G401.6 (cell line): ENCODE data around the gene FXYD6.

Experiments used
- FAIRE-seq: peaks from 2 replicates; lab custom pipeline; 2012; peaks lifted over from hg19 to GRCh38; lab: Jason Lieb, UNC

FXYD6 gene

DNA sequence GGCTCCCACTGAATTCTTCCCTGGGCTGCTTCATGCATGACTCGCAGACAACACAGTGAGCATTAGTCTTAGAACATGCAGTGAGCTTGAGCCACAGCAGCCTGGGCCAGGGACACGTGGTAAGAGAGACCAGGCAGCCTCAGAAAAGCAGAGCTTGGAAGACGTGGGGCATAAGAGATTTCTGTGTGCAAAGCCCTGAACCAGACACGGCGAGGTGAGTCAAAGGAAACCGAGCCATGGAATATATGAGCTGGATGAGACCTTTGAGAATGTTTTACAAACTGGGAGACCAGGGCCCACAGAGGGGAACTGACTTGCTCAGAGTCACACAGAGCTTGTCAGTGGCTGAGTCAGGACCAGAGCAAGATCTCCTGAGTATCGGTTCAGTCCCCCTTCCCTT, 8.5 kb upstream of the FXYD6 start:
- FAIRE-seq = no peak

GRCh38 chr11:117883063-117883462, 6.6 kb upstream of the FXYD6 start:
- FAIRE-seq = no peak

GRCh38 chr11:117882311-117882905, 6.0 kb upstream of the FXYD6 start:
- no peak for FAIRE-seq

GRCh38 chr11:117881217-117881616, 4.8 kb upstream of the FXYD6 start:
- FAIRE-seq = no peak

DNA sequence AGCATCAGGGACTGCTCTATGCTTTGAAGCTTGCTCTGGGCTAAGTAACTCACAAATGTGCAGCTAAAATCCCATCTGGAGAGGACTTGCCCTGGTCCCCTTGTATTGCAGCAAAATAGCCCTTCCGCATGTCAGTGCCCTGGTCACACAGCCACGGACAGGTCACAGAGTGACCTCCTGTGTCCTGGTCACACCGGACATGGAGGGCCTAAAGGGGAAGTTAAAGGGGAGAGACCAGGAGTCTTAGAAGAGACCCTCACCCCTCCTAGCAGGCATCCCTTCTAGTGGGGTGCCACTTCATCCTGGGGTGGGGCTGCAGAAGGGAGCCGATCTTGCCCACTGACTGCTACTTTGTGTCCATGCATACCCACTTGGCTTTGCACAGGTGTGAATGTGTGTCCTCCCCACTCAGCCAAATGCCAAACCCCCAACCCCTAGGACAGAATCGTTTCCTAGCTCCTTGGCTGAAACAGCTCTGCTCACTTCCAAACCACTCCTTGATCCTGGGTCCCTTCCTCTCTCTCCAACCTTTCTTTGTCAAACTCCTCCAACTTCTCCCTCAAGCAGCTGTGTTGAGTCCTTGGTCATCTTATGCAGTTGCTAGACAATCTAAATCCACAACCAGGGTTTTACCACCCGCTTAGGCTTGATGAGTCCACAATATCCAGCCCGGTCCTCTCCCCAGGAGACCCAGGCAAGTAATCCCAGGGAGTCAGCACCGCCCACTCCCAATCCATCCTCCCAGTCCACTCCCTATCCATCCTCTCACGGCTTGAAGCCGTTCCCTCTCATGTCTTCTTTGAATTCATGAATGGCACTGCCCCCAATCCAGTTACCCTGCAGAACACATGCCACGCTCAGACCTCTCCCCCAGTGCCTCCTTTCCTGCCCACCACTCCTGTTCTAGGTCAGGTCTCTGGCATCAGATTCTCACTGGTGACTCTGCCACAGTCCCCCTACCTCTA, 3.3 kb upstream of the FXYD6 start:
- FAIRE-seq = no peak

DNA sequence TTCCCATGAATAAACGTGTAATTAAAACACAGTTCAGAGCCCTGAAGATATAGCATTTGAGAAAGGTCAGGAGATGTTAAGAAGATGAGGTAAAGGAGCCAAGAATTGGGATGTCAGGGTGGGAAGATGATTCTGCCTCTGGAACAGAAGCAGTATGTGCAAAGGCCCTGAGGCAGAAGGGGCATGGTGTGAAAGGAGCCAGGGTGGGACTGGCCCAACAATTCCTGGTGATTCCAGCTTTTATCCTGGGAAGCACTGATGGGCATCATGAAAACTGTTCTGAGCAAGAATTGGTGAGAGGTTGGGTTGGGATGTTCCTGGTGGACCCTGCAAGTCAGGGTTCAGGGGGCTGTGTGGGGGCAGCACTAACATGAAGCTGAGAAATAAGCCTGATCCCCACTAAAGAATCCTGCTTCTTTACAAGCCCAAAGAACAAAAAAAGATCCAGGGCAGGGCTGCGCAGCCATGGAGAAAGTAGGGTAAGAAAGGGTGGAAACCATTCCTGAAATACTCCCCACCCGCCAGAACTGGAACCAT, 2.5 kb upstream of the FXYD6 start:
- no peak for FAIRE-seq

DNA sequence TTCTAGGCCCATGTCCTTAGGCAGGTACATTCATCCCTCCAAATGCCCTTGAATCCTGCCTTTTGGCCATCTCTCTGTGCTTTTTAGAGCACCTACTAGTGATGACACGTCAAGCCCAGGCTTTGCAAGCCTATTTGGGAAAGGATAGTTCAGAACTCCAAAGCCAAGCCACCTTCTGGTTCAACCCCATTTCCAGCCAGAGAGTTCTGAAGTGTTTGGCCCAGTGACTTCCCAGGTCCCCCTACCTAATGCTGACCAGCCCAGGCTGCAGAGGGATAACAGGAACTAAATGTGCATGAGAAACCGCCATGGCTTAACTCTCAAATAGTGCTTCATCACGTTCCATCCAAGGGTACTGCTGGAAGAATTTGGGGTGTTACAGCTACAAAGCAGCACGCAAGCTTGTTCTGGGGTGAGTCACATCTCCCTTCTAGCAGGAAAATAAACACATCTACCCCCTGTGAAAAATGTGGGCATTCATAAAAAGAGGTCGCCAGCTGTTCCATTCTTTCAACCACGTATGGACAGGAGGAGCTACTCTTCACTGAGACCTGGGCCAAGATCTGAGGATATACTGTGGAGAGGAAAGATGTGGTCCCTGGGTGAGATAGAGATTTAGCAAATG, 2.0 kb upstream of the FXYD6 start:
- FAIRE-seq = no peak

DNA sequence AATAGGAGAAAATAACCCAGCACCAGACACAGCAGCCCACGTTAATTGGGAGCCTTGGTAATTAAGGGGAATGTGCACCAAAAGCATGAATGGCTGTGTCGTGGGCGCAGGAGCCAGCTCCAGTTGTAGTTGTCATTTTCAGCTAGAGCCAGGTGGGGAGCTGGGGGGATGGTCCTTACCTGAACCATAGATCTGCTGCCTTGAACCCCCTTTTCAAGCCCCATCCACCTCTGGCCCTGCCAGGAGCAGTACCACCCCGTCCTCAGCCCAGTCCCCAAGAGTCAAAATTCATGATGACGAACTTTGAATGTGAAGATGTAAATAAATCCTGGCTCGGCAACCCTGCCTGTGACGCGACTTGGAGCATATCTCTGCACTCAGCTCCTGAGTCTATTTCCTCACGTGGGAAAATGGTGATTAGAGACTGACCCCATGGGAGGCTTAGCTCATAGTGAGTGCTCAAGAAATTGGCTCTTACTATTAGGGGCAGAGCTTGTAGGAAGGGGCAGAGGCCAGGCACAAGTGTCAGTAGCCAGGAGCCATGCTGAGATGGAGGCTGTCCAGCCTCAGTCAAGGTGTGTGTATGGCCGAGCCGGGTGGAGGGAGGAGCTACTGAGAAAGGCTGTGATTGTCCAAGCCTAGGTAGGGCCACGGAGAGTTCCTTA, 794 bp upstream of the FXYD6 start:
- no peak for FAIRE-seq

DNA sequence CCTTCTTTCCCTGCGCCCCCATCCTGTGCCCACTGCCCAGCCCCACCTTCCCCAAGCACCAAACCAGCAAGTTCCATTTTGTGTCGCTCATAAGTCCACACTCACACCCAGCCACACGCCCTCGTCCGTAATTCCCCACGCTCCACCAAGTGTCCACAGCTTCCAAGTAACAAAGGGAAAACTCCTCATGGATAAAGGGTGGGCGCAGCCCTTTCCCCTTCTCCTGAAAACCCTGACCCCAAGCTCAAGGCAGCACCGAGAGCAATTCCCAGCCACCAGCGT, 458 bp downstream of the FXYD6 start:
- FAIRE-seq = no peak

GRCh38 chr11:117875382-117876058, 938 bp downstream of the FXYD6 start:
- FAIRE-seq = no peak

GRCh38 chr11:117874910-117875381, 1.5 kb downstream of the FXYD6 start:
- no peak for FAIRE-seq

GRCh38 chr11:117874253-117874909, 2.1 kb downstream of the FXYD6 start:
- no peak for FAIRE-seq

GRCh38 chr11:117873828-117874125, 2.7 kb downstream of the FXYD6 start:
- FAIRE-seq = no peak

DNA sequence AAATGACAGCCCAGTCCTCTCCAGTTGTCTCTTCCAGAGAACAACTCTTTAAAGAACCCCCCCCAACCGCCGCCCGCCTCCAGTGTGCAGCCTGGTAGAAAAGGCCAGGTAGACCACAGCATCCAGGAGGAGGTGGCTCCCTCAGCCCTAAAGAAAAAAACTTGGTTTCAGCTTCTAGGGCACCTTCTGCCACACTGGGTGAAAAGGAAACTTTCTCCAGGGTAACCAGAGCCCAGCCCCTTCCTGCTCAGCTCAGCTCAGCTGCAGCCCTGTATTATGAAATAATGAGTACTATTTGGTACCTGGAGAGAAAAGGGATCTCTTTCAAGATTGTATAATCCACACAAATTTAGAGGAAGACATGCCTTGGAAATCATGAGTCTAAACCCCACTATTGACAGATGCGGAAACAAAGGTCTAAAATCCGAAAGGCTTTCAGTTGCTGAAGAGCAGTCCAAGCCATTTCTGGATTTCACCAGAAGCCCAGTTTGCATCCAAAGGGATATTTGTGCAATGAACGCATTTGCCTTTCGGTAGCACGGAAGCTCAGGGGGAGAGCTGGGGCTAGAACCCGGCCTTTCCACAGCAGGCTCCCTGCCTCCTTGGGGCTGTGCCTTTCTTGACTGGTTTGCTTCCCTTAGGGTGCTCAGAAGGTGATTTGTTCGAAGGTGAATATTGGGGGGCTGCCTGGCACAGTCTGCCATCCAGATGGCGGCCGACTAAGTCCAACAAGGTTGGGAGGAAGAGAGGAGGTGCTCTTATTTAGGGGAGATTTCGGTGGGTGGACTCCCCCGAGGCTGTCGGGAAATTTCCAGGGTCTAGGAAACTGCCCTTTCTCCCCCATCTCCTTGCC, 3.3 kb downstream of the FXYD6 start:
- no peak for FAIRE-seq

DNA sequence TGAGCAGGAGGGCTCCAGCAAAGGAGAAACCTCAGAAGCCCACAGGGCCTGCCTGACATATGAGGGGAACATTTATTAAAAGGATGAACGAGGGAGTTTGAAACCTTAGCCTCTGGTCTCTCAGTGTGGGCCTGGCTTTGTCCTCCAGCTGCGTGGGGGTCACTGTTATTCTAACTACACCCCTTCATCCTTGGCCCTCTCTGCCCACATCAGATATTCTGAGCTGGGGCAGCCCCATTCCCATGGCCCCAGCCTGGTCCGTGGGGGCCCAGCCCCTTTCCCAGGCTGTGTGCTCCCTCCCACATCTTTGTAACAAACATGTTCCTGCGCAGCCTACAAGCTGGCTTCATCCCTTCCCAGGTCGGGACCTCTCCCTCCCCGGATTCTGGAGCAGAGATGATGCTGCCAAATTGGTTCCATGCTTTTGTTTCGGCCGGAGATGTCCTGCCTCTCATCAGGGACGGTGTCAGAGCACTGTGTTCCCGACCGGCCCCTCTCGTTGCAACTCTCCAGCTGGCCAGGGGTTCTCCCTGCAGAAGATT, 4.0 kb downstream of the FXYD6 start:
- FAIRE-seq = no peak

DNA sequence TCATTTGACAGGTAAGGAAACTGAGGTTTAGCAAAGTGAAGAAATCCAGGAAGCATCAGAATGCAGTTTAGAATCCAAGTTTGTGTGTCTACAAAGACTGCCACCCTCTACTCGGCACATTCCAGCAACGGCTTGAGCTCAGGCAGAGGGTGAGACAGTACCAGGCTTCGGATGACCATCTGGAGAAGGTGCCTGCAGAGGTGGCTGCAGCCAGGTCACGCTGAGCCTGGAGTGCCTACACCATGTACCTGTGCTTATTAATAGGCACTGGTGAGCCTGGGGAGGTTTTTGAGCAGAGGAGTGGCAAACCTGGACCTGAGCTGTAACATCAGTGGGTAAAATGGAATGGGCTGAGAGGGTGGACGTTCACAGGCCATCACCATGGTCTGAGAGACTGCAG, 4.7 kb downstream of the FXYD6 start:
- no peak for FAIRE-seq

GRCh38 chr11:117871160-117871559, 5.3 kb downstream of the FXYD6 start:
- no peak for FAIRE-seq

GRCh38 chr11:117870103-117870952, 6.1 kb downstream of the FXYD6 start:
- FAIRE-seq = no peak

- FAIRE-seq = no peak
Observed at GRCh38 chr11:117869604-117870003, 6.9 kb downstream of the FXYD6 start.
